ENCODE results near the gene MRPL10. TPM values are rescaled to one million over a fixed set of nuclear protein-coding genes. Genes with fewer than 3 reads are reported as not detected.

Gene MRPL10
- 51.2 and 95.3 TPM in 2 replicates for total RNA-seq

DNA sequence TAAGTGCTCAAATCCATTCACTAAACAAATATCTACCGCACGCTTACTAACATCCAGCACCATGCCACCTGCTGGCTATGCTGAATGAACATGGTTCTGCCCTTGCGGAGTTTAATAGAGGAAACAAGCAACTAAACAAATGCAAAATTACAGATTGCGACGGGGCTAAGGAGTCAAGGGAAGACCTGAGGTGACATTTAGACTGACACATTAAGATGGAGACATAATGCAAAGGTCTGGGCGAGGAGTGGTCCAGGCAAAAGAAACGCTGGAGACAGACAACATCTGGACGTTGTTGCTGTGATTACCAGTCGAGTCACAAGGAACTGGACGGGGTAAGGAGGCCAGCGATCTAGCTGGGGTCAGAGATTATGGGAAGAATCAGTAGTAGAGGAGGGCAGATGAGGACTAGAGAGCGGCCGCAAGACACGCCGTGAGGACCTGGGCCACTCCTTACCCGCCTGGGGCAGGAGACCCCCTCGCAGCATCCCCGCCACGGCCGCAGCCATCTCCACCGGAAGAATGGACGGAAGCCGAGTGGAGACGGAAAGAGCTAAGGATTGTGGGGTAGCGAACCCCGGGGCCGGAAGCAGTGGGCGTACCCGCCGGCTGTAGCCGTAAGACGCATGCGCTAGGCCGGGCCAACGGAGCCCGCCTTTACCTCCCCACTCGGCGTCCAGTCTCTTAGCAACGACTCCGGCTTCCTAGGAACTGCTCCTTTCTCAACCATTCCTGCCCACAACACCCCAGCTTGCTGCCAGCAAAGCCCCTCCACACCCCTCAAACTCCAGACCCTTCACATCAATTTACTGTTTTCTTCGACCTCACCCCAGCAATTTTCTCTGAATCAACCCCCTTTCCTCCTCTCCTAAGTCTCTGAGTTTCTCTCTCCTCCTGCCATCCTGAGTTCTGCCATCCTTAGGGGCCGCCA lies at the start of gene MRPL10, which contains the start of gene LRRC46:
Gene MRPL10, minus strand, starts transcription at position 539 of the 931 bp plus-strand sequence. Its CDS starts 30 bp downstream, at position 509.
Gene LRRC46, plus strand, starts transcription at position 668 of the 931 bp plus-strand sequence. CDS start 320 bp downstream, outside the sequence.

GRCh38 chr17:47850692-47851573 lies 19.6 kb upstream of the MRPL10 start, which contains the start of gene SP6:
SP6 (minus strand) TSS chr17:47851163; CDS start chr17:47848429, 2,734 bp downstream.

DNA sequence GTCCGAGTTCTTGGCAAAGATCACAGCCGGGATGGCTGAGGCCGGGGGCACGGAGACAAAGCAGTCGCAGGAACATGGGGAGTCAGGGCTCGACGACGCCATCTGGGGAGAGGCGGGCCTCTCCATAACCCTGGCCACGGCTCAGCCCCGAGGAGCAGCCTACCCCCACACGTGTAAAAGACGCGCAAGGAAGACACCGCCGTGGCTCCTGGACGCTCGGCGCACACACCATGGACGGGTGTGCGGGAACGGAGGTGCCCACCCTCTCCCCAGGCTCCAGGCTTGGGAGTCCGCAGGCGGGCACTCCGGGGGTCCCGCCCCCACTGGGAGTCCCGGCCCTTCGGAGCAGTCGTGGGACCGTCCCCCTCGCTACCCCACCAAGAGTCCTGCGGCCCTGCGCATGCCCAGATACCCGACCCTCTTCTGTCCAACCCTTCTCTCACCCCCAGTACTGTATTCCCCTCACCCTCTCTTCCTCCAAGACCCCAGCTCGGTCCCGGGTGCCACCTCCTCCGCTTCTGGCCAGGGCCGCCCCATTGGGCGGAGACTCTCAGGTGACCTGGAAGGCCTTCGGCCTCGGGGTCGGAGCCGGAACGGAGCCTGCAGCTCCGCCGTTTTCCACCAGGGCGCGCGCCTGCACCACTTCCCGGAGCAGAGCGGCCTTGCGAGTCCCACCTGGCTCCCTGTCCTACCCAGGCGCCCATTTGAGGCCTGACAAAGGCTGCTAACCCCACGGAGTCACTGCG lies 9.6 kb upstream of the MRPL10 start, which contains the start of gene SCRN2:
Gene SCRN2, minus strand, starts transcription at position 532 of the 746 bp plus-strand sequence. Its CDS starts 430 bp downstream, at position 102.

GRCh38 chr17:47821424-47822391 lies 9.6 kb downstream of the MRPL10 start, which contains the start of gene OSBPL7:
OSBPL7 (minus strand) TSS chr17:47821794; CDS start chr17:47820278, 1,516 bp downstream.

Other genes starting within 250 kb of the MRPL10 start
- gene KPNB1, start 181.6 kb downstream of the MRPL10 start, total RNA-seq, result 157 and 362 TPM in 2 replicates
- gene TBKBP1, start 137.4 kb downstream of the MRPL10 start, total RNA-seq, result 1.8 and 8.9 TPM in 2 replicates
- gene TBX21, start 98.3 kb downstream of the MRPL10 start, total RNA-seq, result not detected in 2 replicates
- gene OSBPL7, start 9.7 kb downstream of the MRPL10 start, total RNA-seq, result 5.2 and 18.1 TPM in 2 replicates
- gene LRRC46, start 129 bp upstream of the MRPL10 start, total RNA-seq, result 0.16 TPM in 1 of 2 replicates, not detected in the other
- gene SCRN2, start 9.7 kb upstream of the MRPL10 start, total RNA-seq, result 23.6 and 46.4 TPM in 2 replicates
- gene SP6, start 19.6 kb upstream of the MRPL10 start, total RNA-seq, result 0.38 and 0.65 TPM in 2 replicates
- 4.9 and 6.0 TPM in 2 replicates for gene SP2, start 64.7 kb upstream of the MRPL10 start, total RNA-seq
- 23.1 and 33.1 TPM in 2 replicates for gene PNPO, start 110.0 kb upstream of the MRPL10 start, total RNA-seq
- gene PRR15L, start 126.3 kb upstream of the MRPL10 start, total RNA-seq, result 1.3 TPM in 1 of 2 replicates, not detected in the other
- gene CDK5RAP3, start 139.6 kb upstream of the MRPL10 start, total RNA-seq, result 63.2 and 66.2 TPM in 2 replicates
- gene COPZ2, start 206.3 kb upstream of the MRPL10 start, total RNA-seq, result 10.6 and 23.1 TPM in 2 replicates
- gene NFE2L1, start 216.8 kb upstream of the MRPL10 start, total RNA-seq, result 129 and 133 TPM in 2 replicates